Measurements from ENCODE around the gene DDX17.

- TF ChIP-seq EZH2 (IDR thresholded peaks at IDR 0.05; ENCODE audit: low read length) (no peak), CTCF (optimal IDR thresholded peaks at IDR 0.05 in 1 of 3, IDR thresholded peaks at IDR 0.05 in 1 of 3, conservative IDR thresholded peaks at IDR 0.05 in 1 of 3; ENCODE audit: extremely low read depth in 1 of 3, insufficient read depth in 2 of 3, low read length in 3 of 3) (no peak)
Measured at GRCh38 chr22:38481871-38482332, 24.2 kb downstream of the DDX17 start.

All from keratinocyte (primary cell).